Transverse colon (tissue), 4 donors: ENCODE data around the gene TLE7.

Source experiments
- POLR2A ChIP-seq: fragments of 450-650 bp; IDR thresholded peaks from one replicate; pipeline ENCODE4 v1.6.1; 2016; ENCODE audit warnings: antibody characterized with exemption, mild to moderate bottlenecking, moderate library complexity
- POLR2AphosphoS5 ChIP-seq, 3 donors: sonication (generic); formaldehyde crosslinking; IDR thresholded peaks; one replicate each; pipeline ENCODE4 v1.6.1; 2016; ENCODE audit warnings: antibody characterized with exemption in 3 of 3
- TF ChIP-seq, protein P1 (sequence below), 5 experiments: fragments of 200-600 bp in 3 of 5; fragments of 450-650 bp in 2 of 5; sonication (generic) in 3 of 5; IDR thresholded peaks; 1 replicate in 2 of 5; 2 replicates in 3 of 5; pipeline ENCODE4 v1.5.1; 2016 to 2017; ENCODE audit warnings: antibody characterized with exemption in 5 of 5, inconsistent platforms in 3 of 5, mild to moderate bottlenecking in 2 of 5, moderate library complexity in 1 of 5

- TF ChIP-seq POLR2AphosphoS5 (IDR thresholded peaks at IDR 0.05): no peak
- TF ChIP-seq, protein P1, sequence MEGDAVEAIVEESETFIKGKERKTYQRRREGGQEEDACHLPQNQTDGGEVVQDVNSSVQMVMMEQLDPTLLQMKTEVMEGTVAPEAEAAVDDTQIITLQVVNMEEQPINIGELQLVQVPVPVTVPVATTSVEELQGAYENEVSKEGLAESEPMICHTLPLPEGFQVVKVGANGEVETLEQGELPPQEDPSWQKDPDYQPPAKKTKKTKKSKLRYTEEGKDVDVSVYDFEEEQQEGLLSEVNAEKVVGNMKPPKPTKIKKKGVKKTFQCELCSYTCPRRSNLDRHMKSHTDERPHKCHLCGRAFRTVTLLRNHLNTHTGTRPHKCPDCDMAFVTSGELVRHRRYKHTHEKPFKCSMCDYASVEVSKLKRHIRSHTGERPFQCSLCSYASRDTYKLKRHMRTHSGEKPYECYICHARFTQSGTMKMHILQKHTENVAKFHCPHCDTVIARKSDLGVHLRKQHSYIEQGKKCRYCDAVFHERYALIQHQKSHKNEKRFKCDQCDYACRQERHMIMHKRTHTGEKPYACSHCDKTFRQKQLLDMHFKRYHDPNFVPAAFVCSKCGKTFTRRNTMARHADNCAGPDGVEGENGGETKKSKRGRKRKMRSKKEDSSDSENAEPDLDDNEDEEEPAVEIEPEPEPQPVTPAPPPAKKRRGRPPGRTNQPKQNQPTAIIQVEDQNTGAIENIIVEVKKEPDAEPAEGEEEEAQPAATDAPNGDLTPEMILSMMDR (IDR thresholded peaks at IDR 0.05): no peak
- TF ChIP-seq POLR2A: no peak
These were observed 5.4 kb downstream of the TLE7 start for GRCh38 chr16:71436473-71436872.
